Panc1 (cell line): ENCODE results near the gene TRMT44. TPM values are rescaled to one million over a fixed set of nuclear protein-coding genes. Genes with fewer than 3 reads are reported as not detected.

Source experiments
- ATAC-seq: fragments of 200-7000 bp; cut with Tn5 transposase; 2 replicates; pipeline ENCODE4 v1.9.1; 2020; ENCODE audit warnings: mild to moderate bottlenecking, moderate library complexity
- BruUV-seq: library from RNA; stranded (reverse); fragments of 400-500 nt; replicated peaks from 2 replicates; lab custom pipeline; 2021; lab: Mats Ljungman, UMichigan
- CTCF ChIA-PET: fragments of 300-600 bp; sonication (Branson Sonifier 250); formaldehyde crosslinking; loops from one replicate; lab custom pipeline; 2022; ENCODE audit warnings: antibody characterized with exemption; lab: Charles Lee
- POLR2A ChIA-PET: fragments of 300-600 bp; sonication (Branson Sonifier 250); formaldehyde crosslinking; loops from one replicate; lab custom pipeline; 2022; ENCODE audit warnings: antibody characterized with exemption; lab: Charles Lee
- DNase-seq: peaks from one replicate; pipeline ENCODE4 v3.0.0-alpha.2; 2010; ENCODE audit warnings: low read depth, low spot score
- H3K27ac ChIP-seq: 2 replicates; pipeline ENCODE4 v1.5.1; 2011; ENCODE audit warnings: mild to moderate bottlenecking, low read length, inconsistent platforms
- H3K27me3 ChIP-seq: fragments of 200-500 bp; sonication (Bioruptor generic); 2 replicates; pipeline ENCODE4 v1.6.0; 2014; ENCODE audit warnings: low read length, inconsistent platforms; ENCODE audit not compliant: control insufficient read depth, insufficient read depth
- H3K36me3 ChIP-seq: fragments of 200-500 bp; sonication (Bioruptor generic); 2 replicates; pipeline ENCODE4 v1.5.1; 2014; ENCODE audit warnings: inconsistent platforms, mild to moderate bottlenecking, low read length, moderate library complexity; ENCODE audit not compliant: control insufficient read depth, insufficient read depth
- H3K4me1 ChIP-seq: 2 replicates; pipeline ENCODE4 v1.5.1; 2011; ENCODE audit warnings: inconsistent platforms, mild to moderate bottlenecking, low read length, moderate library complexity; ENCODE audit not compliant: control insufficient read depth, insufficient read depth
- H3K4me3 ChIP-seq, 2 experiments: 2 replicates each; pipeline ENCODE4 v1.5.1; 2011 to 2012; ENCODE audit warnings: low read depth in 2 of 2, low read length in 2 of 2, mild to moderate bottlenecking in 2 of 2, inconsistent platforms in 1 of 2, moderate library complexity in 1 of 2
- H3K9me3 ChIP-seq: fragments of 200-500 bp; sonication (Bioruptor generic); 2 replicates; pipeline ENCODE4 v1.5.1; 2014; ENCODE audit warnings: low read depth, mild to moderate bottlenecking, inconsistent platforms, low read length, moderate library complexity; ENCODE audit not compliant: control insufficient read depth, insufficient read depth
- POLR2AphosphoS5 ChIP-seq: IDR thresholded peaks from 2 replicates; pipeline ENCODE4 v1.6.1; 2012; ENCODE audit warnings: mild to moderate bottlenecking, low read depth, low read length, moderate library complexity
- SIN3A ChIP-seq: IDR thresholded peaks from 2 replicates; pipeline ENCODE4 v1.6.1; 2012; ENCODE audit warnings: low read depth, mild to moderate bottlenecking, low read length, moderate library complexity, borderline replicate concordance; ENCODE audit not compliant: insufficient read depth
- TCF7L2 ChIP-seq: IDR thresholded peaks from 2 replicates; pipeline ENCODE4 v1.6.1; 2011; ENCODE audit warnings: mild to moderate bottlenecking, low read depth, low read length, inconsistent platforms
- in situ Hi-C: cut with HindIII; loops from 2 replicates; pipeline ENCODE4 v1.10.0; 2016; ENCODE audit warnings: low sequenced_read_pairs, low pct_unique_long_range_greater_than_20kb
- intact Hi-C: fragments of 100-400 bp; cut with micrococcal nuclease; formaldehyde crosslinking; loops from one replicate; pipeline ENCODE4 v1.10.0; 2022; ENCODE audit not compliant: unreplicated experiment
- total RNA-seq: library from RNA; stranded (reverse); gene quantifications from one replicate; pipeline ENCODE4 v1.2.1, GENCODE V29; 2021; ENCODE audit not compliant: unreplicated experiment
- TF ChIP-seq, protein P1 (sequence below), 2 experiments: IDR thresholded peaks; 2 replicates each; pipeline ENCODE4 v1.6.1; 2011 to 2012; ENCODE audit warnings: low read depth in 2 of 2, control low read depth in 1 of 2, low read length in 1 of 2, mild to moderate bottlenecking in 1 of 2, moderate library complexity in 1 of 2; ENCODE audit not compliant: insufficient read depth in 1 of 2
- TF ChIP-seq, protein P2 (sequence below): fragments of 450-650 bp; IDR thresholded peaks from 2 replicates; pipeline ENCODE4 v1.5.1; 2017; ENCODE audit warnings: mild to moderate bottlenecking

TRMT44 gene
- total RNA-seq, 1 experiment from 2014 or later = 10.8 TPM

DNA sequence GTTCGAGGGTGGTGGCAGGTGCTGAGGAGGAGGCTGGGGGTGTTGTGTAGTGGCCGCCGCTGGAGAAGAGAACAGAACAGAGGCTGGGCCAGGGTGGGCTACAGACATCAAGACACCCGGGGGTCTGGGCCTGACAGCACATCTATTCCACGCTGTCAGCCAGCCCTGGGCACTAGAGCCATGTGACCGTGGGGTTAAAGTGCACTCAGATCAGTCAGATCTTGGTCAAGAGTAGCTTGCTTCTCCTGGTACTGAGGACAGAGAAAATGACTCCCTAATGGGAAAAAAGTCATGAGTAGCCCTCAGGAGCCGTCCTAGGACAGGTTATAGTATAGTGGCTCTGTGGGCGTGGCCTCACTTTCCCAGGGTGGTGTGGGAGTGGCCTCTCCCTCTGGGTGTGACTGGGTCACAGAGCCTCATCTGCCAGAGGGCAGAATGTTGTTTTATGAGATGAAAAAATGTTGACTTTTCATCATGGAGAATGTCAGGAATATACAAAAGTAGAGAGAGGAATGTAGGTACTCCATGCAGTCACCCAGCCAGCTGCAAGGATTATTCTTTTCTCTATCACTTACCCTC is 19.4 kb downstream of the TRMT44 start:
- H3K4me1 ChIP-seq = no peaks in the 10 kb centered on the region
- POLR2A ChIA-PET = no interaction called here
- H3K36me3 ChIP-seq = no peaks in the 10 kb centered on the region
- intact Hi-C loops (no loop called here), in situ Hi-C loops (no loop called here)
- TF ChIP-seq, protein P1, sequence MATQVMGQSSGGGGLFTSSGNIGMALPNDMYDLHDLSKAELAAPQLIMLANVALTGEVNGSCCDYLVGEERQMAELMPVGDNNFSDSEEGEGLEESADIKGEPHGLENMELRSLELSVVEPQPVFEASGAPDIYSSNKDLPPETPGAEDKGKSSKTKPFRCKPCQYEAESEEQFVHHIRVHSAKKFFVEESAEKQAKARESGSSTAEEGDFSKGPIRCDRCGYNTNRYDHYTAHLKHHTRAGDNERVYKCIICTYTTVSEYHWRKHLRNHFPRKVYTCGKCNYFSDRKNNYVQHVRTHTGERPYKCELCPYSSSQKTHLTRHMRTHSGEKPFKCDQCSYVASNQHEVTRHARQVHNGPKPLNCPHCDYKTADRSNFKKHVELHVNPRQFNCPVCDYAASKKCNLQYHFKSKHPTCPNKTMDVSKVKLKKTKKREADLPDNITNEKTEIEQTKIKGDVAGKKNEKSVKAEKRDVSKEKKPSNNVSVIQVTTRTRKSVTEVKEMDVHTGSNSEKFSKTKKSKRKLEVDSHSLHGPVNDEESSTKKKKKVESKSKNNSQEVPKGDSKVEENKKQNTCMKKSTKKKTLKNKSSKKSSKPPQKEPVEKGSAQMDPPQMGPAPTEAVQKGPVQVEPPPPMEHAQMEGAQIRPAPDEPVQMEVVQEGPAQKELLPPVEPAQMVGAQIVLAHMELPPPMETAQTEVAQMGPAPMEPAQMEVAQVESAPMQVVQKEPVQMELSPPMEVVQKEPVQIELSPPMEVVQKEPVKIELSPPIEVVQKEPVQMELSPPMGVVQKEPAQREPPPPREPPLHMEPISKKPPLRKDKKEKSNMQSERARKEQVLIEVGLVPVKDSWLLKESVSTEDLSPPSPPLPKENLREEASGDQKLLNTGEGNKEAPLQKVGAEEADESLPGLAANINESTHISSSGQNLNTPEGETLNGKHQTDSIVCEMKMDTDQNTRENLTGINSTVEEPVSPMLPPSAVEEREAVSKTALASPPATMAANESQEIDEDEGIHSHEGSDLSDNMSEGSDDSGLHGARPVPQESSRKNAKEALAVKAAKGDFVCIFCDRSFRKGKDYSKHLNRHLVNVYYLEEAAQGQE (IDR thresholded peaks at IDR 0.05; ENCODE audit: insufficient read depth in 1 of 2, low read depth in 2 of 2, low read length in 1 of 2) = no peak
- TF ChIP-seq SIN3A = no peak
- no peak for TF ChIP-seq TCF7L2
- TF ChIP-seq, protein P2, sequence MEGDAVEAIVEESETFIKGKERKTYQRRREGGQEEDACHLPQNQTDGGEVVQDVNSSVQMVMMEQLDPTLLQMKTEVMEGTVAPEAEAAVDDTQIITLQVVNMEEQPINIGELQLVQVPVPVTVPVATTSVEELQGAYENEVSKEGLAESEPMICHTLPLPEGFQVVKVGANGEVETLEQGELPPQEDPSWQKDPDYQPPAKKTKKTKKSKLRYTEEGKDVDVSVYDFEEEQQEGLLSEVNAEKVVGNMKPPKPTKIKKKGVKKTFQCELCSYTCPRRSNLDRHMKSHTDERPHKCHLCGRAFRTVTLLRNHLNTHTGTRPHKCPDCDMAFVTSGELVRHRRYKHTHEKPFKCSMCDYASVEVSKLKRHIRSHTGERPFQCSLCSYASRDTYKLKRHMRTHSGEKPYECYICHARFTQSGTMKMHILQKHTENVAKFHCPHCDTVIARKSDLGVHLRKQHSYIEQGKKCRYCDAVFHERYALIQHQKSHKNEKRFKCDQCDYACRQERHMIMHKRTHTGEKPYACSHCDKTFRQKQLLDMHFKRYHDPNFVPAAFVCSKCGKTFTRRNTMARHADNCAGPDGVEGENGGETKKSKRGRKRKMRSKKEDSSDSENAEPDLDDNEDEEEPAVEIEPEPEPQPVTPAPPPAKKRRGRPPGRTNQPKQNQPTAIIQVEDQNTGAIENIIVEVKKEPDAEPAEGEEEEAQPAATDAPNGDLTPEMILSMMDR = no peak
- TF ChIP-seq POLR2AphosphoS5 = no peak
- DNase-seq (no peak), ATAC-seq (no peak; the same call in 1 of the 2 replicates)
- no peaks in the 10 kb centered on the region for H3K27me3 ChIP-seq
- no TSS peak for BruUV-seq
- no peak overlapping the region for H3K27ac ChIP-seq
- no peak overlapping the region for H3K4me3 ChIP-seq
- H3K9me3 ChIP-seq = no peaks in the 10 kb centered on the region
- CTCF ChIA-PET = no interaction called here

DNA sequence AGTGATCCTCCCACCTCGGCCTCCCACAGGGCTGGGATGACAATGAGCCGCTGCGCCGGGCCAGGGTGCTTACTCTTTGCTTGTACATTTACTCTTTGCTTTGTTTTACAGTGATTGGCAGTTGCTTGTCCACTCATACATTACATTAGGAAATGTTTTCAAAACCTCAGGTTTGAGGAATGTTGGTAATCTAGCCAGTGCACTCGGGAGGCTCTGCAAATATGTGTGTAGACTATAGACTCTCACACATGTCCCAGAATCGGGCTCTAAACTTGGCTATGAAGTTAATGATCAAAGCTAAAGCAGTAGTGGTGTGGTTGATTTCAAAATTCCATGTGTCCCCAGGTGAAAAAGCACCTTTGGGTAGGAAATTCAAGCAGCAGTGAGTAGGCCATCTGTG is 20.5 kb downstream of the TRMT44 start:
- ATAC-seq (no peak), DNase-seq (no peak)
- no peak overlapping the region for H3K4me3 ChIP-seq
- TF ChIP-seq TCF7L2 = no peak
- TF ChIP-seq, protein P1 (IDR thresholded peaks at IDR 0.05; ENCODE audit: insufficient read depth in 1 of 2, low read depth in 2 of 2, low read length in 1 of 2) = no peak
- H3K27ac ChIP-seq = no peak overlapping the region
- no peaks in the 10 kb centered on the region for H3K4me1 ChIP-seq
- ChIA-PET CTCF (no interaction called here), POLR2A (no interaction called here)
- in situ Hi-C loops = no loop called here
- intact Hi-C loops = no loop called here
- H3K36me3 ChIP-seq = no peaks in the 10 kb centered on the region
- BruUV-seq = no TSS peak
- no peaks in the 10 kb centered on the region for H3K27me3 ChIP-seq
- no peaks in the 10 kb centered on the region for H3K9me3 ChIP-seq
